ENCODE results near the gene DTHD1. TPM values are rescaled to one million over a fixed set of nuclear protein-coding genes. Genes with fewer than 3 reads are reported as not detected.

Gene DTHD1
- total RNA-seq, 2 experiments from 2014 or later, result 0.11 to 0.16 TPM

GRCh38 chr4:36392916-36393315, 111.5 kb downstream of the DTHD1 start:
- Mint-ChIP-seq H3K4me3 (no peak overlapping the region), H3K9me3 (no peaks in the 10 kb centered on the region), H3K4me1 (ENCODE audit: low read depth) (peaks cover 18% of the 10 kb centered on the region), H3K36me3 (ENCODE audit: low read depth) (no peaks in the 10 kb centered on the region), H3K27ac (no peak overlapping the region), H3K27me3 (no peaks in the 10 kb centered on the region)
- ChIA-PET POLR2A (no interaction called here), CTCF (interaction anchor here (1.3 kb wide), 1 partner anchor 149 kb away, joined by 6 read pairs; the partner anchor contains the start of gene ARAP2)
- Histone ChIP-seq H3K27me3 (ENCODE audit: control insufficient read depth in 1 of 2, insufficient read depth in 2 of 2, low read length in 2 of 2) (no peaks in the 10 kb centered on the region), H3K4me3 (ENCODE audit: low read length) (no peak overlapping the region), H3K27ac (ENCODE audit: low read depth in 1 of 2, low read length in 2 of 2) (no peak overlapping the region), H3K36me3 (ENCODE audit: insufficient read depth, low read length) (no peaks in the 10 kb centered on the region), H3K4me1 (ENCODE audit: insufficient read depth, low read length) (peaks cover 6% of the 10 kb centered on the region), H3K9me3 (ENCODE audit: control insufficient read depth in 1 of 2, insufficient read depth in 1 of 2, low read length in 2 of 2) (no peaks in the 10 kb centered on the region)
- DNase-seq (no peak), ATAC-seq (ENCODE audit: poor library complexity) (no peak)
- intact Hi-C loops (cut with DNase I, micrococcal nuclease), result loop anchor here in 1 of 2 experiments (5.0 kb wide), 1 partner anchor 151 kb away; the partner anchor contains the start of gene ARAP2
- TF ChIP-seq CTCF (IDR thresholded peaks at IDR 0.05), result no peak

Other genes with a start within 250 kb of the DTHD1 start
- 10 to 100 TPM; 54.3 to 63.4 TPM for gene ARAP2, start 37.1 kb upstream of the DTHD1 start, total RNA-seq